Measurements from ENCODE around the gene HNRNPA3. TPM values are rescaled to one million over a fixed set of nuclear protein-coding genes. Genes with fewer than 3 reads are reported as not detected.
A peak's percentile ranks its signal among the peaks of the same experiment; 100 is the strongest.

The HNRNPA3 gene
- total and polyA plus RNA-seq, 8 donors, result 151 to 688 (median 547) TPM

DNA sequence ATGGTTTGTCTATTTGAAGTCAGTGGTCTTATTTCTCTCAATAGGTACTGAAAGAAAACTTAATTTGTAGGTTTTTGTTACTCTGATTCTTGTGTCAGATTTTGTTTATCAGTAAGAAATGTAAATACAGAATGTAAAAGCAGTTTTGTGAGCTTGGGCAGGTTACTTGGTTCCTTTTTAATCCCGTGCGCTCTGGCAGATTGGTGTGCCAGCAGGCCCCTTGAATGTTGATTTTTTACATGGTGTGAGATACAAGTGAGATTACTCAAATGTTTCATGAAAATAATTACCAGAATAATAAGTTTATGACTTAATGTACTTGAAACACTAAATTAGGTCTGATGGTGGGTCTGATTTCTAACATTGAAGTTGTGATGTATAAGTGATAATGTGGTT lies 13.4 kb downstream of the HNRNPA3 start:
- peak overlapping the region in 1 of 2 donors; percentile 17 for H3K27ac ChIP-seq
- intact Hi-C loops (cut with DNase I), result no loop called here
- no peaks in the 10 kb centered on the region for H3K27me3 ChIP-seq
- peaks cover 7 to 66% of the 10 kb centered on the region in 2 donors for H3K36me3 ChIP-seq
- DNase-seq, result no peak
- peaks cover 0 to 24% of the 10 kb centered on the region in 2 donors for H3K4me1 ChIP-seq
- H3K4me3 ChIP-seq, result no peak overlapping the region
- H3K9me3 ChIP-seq, result no peaks in the 10 kb centered on the region
- TF ChIP-seq, protein P1, sequence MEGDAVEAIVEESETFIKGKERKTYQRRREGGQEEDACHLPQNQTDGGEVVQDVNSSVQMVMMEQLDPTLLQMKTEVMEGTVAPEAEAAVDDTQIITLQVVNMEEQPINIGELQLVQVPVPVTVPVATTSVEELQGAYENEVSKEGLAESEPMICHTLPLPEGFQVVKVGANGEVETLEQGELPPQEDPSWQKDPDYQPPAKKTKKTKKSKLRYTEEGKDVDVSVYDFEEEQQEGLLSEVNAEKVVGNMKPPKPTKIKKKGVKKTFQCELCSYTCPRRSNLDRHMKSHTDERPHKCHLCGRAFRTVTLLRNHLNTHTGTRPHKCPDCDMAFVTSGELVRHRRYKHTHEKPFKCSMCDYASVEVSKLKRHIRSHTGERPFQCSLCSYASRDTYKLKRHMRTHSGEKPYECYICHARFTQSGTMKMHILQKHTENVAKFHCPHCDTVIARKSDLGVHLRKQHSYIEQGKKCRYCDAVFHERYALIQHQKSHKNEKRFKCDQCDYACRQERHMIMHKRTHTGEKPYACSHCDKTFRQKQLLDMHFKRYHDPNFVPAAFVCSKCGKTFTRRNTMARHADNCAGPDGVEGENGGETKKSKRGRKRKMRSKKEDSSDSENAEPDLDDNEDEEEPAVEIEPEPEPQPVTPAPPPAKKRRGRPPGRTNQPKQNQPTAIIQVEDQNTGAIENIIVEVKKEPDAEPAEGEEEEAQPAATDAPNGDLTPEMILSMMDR (IDR thresholded peaks at IDR 0.05), result no peak
- ATAC-seq, result no peak

DNA sequence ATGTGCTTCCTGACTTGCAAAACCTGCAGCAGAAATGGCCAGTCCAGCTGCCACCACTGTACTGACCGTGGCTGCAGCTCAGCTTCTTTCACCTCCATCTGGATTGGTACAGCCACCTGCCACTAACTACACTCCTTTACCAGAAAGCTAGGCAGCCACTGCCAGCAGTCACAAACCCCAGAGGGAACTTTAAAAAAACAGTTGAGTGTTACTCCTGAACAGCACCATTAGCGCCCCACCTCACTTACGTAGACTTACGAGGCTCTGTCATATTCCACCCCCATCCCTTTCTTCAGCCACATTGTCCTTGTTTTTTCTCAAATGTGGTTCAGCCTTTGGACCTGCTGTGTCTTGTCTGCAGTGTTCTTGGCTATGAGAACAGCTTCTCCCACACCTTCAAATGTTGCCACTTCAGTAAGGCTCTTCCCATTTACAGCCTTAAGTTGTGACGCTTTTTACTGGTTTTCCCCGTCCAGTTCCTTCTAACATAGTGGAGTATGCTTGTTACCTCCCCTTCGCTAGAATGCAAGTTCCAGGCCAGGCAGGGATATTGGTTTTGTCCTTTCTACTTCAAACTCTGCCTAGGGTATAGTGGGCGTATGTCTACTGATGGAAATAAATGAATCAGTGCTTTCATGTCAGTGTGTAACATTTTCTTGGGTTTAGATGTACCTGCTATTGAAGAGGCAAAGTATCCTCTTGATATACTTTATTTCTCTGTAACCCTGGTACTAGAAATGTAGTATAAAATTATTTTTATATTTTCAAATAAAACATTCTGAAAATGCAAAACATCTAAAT lies 17.0 kb downstream of the HNRNPA3 start:
- Histone ChIP-seq H3K9me3 (no peaks in the 10 kb centered on the region), H3K4me1 (peaks cover 0 to 24% of the 10 kb centered on the region in 2 donors), H3K27me3 (no peaks in the 10 kb centered on the region), H3K4me3 (no peak overlapping the region), H3K36me3 (peaks cover 0 to 63% of the 10 kb centered on the region in 2 donors), H3K27ac (peak overlapping the region in 1 of 2 donors; percentile 2)
- DNase-seq (no peak), ATAC-seq (no peak)
- intact Hi-C loops (cut with DNase I), result no loop called here
- TF ChIP-seq, protein P1 (IDR thresholded peaks at IDR 0.05), result no peak

GRCh38 chr2:177231270-177231669 lies 18.7 kb downstream of the HNRNPA3 start:
- no peak overlapping the region for H3K27ac ChIP-seq
- H3K4me3 ChIP-seq, result no peak overlapping the region
- peaks cover 0 to 33% of the 10 kb centered on the region in 2 donors for H3K4me1 ChIP-seq
- ATAC-seq, result no peak
- TF ChIP-seq, protein P1 (IDR thresholded peaks at IDR 0.05), result no peak
- no peaks in the 10 kb centered on the region for H3K9me3 ChIP-seq
- DNase-seq, result no peak
- peaks cover 0 to 66% of the 10 kb centered on the region in 2 donors for H3K36me3 ChIP-seq
- H3K27me3 ChIP-seq, result no peaks in the 10 kb centered on the region
- intact Hi-C loops (cut with DNase I), result no loop called here

DNA sequence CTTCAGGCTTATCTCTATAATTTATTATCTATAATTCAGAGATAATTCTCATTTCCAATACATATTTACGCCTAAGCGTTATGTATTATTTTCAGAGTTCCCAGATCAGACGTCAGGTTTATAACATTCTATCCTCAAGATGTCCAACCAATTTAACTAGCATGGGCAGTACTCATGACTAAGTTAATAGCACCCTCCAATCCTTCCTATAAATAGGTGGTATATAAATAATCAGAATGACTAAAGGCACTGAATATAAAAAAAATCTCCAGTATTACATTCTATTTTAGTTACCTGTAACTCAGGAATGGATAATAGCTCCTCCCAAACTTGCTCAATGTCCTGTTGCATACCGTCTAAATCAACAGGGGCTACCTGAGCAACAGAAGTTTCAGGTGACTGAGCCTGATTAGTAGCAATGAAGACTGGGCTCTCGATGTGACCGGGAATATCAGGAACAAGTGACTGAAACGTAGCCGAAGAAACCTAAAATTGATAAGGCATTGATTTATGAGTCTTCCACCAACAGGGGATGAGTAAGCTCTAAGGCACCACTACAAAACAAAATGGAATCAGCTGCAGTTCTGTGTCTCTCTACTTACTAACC lies 19.6 kb downstream of the HNRNPA3 start:
- Histone ChIP-seq H3K27me3 (no peaks in the 10 kb centered on the region), H3K4me1 (peaks cover 5 to 33% of the 10 kb centered on the region in 2 donors), H3K36me3 (peaks cover 0 to 66% of the 10 kb centered on the region in 2 donors), H3K9me3 (no peaks in the 10 kb centered on the region), H3K27ac (no peak overlapping the region), H3K4me3 (no peak overlapping the region)
- ATAC-seq (no peak), DNase-seq (no peak)
- intact Hi-C loops (cut with DNase I), result no loop called here
- TF ChIP-seq, protein P1 (IDR thresholded peaks at IDR 0.05), result no peak

DNA sequence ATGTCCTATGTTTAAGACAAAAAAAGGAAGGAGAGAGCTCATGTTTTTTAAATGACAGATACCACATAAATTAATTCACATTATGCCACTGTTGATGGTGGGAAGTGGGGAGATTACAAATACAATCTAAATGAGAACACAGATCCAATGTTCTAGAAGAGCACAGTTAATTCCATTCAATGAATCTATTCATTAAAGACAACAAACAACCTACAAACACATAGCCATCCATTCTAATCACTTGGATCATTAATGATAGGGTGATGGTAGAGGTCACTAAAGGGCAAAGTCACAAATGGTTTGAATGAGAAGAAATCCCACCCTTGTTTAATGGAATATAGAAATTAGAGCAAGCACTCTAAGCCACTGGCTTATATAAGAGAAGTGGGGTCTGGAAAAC lies 21.7 kb downstream of the HNRNPA3 start:
- H3K27me3 ChIP-seq, result no peaks in the 10 kb centered on the region
- intact Hi-C loops (cut with DNase I), result no loop called here
- H3K36me3 ChIP-seq, result peaks cover 0 to 53% of the 10 kb centered on the region in 2 donors
- ATAC-seq, result no peak
- TF ChIP-seq, protein P1 (IDR thresholded peaks at IDR 0.05), result no peak
- no peaks in the 10 kb centered on the region for H3K9me3 ChIP-seq
- peaks cover 21 to 43% of the 10 kb centered on the region in 2 donors for H3K4me1 ChIP-seq
- no peak for DNase-seq
- H3K4me3 ChIP-seq, result no peak overlapping the region
- no peak overlapping the region for H3K27ac ChIP-seq

All from left lung (tissue), 10 donors.